ENCODE data around the gene NF2.
A peak's percentile ranks its signal among the peaks of the same experiment; 100 is the strongest.
"Not testable (repeated sequence)": the region's sequence is repeated elsewhere in the genome, so short reads cannot be mapped to it uniquely, and the experiment has no call there.

NF2 gene

DNA sequence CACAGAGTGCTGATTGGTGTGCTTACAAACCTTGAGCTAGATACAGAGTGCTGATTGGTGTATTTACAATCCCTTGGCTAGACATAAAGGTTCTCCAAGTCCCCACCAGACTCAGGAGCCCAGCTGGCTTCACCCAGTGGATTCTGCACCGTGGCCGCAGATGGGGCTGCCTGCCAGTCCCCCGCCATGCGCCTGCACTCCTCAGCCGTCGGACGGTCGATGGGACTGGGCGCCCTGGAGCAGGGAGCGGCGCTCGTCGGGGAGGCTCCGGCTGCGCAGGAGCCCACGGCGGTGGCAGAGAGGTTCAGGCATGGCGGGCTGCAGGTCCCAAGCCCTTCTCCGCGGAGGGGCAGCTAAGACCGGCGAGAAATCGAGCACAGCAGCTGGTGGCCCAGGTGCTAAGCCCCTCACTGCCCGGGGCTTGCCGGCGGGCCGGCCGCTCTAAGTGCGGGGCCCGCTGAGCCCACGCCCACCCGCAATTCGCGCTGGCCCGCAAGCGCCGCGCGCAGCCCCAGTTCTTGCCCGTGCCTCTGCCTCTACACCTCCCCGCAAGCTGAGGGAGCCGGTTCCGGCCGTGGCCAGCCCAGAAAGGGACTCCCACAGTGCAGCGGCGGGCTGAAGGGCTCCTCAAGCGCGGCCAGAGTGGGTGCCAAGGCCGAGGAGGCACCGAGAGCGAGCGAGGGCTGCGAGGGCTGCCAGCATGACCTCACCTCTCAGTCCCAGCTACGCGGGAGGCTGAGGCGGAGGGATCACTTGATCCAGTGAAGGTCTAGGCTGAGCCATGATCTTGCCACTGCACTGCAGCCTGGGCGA lies 5.4 kb upstream of the NF2 start:
- not testable (repeated sequence) for FAIRE-seq

DNA sequence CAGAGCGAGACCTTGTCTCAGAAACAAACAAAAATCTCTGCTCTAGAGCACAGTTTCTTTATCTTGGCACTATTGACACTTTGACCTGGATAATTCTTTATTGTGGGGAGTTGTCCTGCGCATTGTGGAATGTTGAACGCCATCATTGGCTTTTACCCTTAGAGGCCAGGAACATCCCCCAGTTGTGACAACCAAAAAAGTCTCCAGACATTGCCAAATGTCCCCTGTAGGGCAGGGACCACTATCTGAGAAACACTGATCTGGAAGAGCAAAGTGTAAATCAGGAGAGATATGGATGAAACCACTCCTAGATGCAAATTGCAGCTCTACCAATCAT lies 4.8 kb upstream of the NF2 start:
- FAIRE-seq = no peak

DNA sequence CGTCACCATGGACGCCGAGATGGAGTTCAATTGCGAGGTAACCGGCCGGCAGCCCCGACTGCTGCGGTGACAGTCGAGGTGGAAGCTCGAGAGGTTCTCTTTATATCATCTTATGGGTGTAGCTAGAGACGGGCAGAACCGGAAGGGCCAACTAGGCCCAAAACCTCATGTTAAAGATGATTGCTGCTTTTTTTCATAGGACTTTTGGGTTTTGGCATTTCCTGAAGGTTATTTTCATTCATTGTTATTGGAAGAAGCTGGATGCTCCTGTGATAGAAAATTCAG lies 585 bp downstream of the NF2 start:
- no peak for FAIRE-seq

DNA sequence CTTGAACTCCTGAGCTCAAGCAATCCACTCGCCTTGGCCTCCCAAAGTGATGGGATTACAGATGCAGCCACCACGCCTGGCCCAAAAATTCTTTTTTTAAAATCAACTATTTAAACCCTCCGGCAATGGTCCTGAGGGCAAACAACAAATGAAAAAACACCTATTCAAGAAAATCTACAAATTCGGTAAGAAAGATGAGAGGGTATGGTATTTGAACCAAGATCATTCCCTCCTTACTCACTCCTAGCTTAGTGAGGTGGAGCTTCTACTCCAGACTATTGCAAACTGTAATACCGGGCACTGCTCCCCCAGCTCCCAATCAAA lies 2.1 kb downstream of the NF2 start:
- FAIRE-seq = no peak

DNA sequence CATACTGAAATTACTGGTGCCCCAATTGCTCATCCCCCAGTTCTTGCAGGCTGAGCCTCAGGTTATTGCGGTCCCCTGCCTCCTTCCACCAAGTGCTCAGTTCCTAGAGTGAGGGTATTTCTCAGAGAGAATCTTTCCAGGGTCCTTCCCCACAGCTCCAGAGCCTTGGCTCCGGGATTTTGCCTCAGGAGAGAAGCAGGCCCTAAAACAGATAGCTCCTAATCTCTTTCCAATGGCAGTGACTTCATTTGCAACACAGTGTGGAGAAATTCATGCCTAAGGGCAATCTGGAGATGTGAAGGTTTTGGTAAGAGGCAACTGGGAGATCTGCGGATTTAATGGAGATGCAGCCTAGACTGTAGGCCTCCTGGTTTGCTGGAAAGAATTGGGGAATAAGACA lies 2.9 kb downstream of the NF2 start:
- no peak for FAIRE-seq

DNA sequence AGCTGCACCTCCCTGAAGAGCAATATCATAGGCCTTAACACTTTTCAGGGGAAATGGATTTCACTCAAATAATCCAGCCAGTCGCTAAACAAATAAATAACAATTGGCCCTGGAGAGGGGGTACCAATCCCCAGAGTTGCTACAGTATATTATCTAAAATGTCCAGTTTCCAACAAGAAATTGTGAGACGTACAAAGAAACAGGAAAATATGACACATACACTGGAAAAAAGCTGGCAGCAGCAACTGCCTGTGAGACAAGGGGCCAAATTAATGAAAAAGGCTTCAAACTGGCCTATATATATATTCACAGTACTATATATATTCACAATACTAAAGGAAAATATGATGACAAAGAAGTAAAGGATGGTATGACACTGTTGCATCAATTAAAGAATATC lies 4.0 kb downstream of the NF2 start:
- FAIRE-seq = no peak

DNA sequence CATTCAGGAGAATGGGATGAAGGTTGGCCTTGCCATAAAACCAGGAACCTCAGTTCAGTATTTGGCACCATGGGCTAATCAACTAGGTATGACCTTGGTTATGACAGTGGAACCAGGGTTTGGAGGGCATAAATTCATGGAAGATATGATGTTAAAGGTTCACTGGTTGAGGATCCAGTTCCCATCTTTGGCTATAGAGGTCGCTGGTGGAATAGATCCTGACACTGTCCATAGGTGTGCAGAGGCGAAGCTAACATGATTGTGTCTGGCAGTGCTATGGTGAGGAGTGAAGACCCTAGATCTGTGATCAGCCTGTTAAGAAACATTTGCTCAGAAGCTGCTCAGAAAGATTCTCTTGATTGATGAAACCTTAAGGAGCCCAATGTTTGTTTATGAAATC lies 5.7 kb downstream of the NF2 start:
- FAIRE-seq = no peak

DNA sequence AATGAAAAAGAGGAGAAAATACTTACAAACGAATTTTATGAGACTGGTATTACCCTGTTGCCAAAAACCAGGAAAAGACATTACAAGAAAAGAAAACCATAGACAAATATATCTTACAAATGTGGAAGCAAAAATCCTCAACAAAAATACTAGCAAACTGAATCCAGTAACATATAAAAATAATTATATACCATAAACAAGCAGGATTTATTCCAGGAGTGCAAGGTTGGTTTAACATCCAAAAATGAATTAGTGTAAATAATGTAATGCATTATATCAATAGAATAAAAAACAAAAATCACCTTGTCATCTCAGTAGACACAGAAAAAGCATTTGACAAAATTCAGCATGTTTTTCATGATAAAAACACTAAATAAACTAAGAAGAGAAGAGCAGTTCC lies 7.3 kb downstream of the NF2 start:
- no peak for FAIRE-seq

DNA sequence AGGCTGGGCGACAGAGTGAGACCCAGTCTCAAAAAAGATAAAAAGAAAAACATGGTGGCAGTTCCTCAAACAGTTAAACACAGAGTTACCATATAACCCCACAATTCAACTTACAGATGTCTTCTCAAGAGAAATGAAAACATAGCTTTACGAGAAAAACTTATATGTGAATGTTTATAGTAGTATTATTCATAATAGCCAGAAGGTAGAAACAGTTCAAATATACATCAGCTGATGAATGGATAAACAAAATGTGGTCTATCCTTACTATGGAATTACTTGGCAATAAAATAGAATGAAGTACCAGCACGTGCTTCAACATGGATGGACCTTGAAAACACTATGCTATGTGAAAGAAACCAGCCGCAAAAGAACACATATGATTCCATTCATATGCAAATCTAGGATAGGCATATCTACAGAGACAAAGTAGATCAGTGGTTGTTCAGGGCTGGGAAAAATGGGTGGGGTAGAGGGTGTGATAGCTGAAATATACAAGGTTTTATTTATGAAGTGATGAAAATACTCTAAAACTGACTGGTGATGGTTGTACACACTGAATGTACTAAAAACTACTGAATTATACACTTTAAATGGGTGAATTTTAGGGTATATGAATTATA lies 12.4 kb downstream of the NF2 start:
- no peak for FAIRE-seq

DNA sequence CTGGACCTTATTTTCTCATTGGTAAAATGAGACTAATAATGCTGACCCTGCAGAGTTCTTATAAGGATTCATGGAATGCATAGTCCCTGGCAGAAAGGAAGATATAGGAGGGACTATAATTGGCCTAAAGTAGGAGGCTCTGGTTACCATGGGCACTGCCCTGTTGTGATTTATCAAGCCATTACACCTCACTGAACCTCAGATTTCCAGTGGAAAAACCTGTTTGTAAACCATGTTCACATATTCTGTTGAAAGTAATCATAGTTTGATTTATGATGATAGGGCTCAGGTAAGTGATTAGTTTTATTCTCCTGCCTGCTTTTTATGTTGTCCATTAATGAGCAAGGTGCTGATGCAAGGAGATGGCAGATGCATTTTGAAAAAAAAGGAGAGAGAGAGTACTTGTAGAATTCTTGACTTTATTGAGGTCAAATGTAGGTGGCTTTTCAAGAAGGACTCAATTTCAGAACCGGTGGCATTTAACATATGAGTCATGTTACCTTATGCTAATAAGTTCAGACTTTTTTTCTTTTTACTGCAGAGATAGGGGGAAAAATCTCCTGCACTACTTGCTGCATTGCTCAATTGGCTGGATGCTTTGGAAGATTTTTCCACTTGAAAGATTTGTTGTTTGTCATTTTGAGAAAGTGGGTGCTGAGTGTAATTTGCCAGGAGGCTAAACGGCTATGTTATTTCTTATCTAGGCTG lies 14.6 kb downstream of the NF2 start:
- FAIRE-seq = no peak

DNA sequence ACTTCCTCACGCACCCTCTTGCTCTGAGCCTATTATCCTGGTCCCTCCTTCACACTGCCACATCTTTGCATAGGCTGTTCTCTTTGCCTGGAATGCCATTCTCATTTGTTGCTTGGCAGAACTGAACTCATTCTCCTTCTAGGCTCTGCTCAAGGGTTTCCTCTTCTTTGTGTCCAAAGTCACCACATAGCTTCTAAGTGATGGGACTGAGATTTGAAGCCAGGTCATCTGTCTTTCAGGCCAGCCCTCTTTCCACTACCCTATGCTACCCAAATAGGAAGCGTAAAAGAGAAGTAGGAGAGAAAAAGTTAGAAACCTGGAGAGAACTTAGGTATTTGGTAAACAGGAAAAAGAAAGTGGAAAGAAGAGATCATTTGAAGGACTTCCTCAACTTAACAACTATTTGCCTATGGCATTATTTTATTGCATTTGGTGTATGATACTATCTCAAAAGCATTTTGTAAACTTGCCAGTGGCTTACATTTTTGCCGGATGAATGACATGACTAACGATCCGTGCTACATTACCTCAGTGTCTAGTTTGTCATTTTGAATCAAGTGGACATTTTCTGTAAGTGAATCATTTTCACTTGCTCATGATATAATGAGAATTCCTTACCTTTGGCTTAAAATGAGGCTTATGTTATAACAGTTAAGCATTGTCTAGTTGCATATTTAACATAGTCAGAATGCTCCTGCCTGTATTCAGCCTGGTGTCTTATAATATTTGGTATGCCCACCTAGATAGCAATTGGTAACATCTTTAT lies 18.5 kb downstream of the NF2 start:
- no peak for FAIRE-seq

DNA sequence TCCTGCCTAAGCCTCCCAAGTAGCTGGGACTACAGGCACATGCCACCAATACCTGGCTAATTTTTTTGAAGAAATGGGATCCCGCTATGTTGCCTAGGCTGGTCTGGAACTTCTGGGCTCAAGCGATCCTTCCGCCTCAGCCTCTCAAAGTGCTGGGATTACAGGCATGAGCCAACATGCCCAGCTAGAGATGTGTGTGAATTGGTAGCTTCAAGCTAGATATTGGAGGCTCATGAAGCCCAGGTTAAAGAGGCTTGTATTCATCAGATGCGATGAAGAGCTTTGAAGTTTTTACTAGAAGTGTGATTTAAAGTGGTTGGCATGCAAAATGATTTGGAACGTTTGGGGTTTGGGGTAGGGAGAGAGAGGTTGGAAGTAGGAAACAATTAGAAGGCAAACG lies 19.6 kb downstream of the NF2 start:
- no peak for FAIRE-seq

DNA sequence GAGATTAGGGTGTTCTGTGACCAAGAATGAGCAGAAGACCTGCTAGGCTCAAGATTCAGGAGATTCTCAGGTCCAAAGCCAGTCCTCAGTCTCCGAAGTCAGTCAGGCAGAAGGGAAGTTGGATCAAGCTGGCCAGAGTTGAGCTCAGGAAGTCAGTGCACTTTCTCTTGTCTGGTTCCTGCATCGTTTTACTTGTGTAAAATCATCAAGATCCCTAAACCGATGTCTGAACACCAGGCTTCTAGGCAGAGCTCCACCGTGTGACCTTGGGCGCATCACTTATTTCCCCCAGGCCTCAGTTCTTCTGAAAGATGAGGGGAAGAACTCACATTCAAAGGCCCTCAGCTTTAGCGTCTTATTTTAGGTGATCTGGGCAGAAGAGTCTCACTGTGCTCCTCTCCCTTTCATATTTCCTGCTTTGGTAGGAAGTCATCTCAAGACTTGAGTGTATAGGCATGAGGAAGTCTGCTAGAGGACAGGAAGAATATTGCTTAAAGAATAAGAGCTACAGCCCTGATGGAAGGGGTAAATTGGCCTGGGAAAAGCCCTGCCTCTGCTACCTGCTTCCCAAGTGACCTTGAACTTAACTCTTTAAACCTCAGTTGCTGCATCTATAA lies 20.2 kb downstream of the NF2 start:
- FAIRE-seq = no peak

DNA sequence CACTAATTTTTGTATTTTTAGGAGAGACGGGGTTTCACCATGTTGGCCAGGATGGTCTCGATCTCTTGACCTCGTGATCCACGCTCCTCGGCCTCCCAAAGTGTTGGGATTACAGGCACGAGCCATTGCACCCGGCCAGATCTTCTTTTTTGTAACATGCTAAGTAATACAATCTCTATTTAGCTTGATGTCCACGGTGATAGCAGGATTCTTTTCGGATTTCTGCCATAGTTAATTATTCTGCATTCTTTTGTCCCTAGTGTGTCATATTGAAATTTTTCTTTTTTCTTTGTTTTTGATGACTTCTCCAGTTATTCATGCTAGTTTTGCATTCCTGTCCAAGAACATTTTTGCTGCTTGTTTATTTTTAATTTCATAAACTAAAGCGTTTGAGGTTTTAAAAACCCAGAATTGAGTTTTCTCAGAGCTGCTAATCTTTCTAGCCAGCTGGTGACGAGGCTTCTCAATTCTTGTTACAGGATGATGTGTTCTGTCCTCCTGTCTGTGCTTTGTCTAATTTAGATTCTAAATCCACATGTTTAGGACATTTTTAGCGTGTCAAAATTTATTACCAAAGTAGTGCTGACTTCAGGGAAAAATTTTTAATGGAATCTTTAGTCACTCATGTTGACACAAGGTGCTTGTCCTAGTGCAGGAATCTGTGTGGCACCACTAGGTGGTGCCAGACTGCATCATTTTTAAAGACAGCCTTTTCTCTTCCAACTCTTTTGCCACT lies 21.8 kb downstream of the NF2 start:
- peak; percentile 93 for FAIRE-seq

DNA sequence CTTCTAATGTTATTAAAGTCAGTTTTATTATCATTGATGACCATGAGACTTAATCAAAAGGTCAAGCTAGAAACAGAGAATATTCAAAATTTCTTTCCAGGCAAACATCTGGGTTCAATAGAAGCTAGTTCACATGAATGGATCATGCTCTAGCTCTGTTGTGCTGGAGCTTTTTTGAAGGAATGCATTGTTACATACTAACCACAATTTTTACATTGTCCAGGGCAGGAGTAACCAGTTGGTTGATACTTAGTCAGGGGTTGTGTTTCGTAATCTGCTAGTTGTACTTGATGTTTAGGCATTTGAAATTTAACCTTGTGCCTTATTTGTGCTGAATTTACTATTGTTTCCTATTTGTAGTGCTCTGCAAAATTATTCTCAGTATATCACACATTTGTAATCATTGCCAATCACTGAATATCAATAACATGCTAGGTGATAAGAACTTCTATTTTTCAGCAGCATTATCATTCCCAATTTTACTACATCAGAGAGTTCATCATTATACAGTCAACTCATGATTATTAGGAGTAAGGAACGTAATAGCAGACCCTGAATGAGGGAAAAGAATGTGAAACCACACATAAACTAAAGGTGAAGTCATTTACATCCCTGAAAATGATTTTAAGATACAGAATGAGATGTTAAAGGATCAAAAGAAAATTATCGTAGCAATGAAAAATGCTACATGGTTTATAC lies 23.2 kb downstream of the NF2 start:
- peak; percentile 75 for FAIRE-seq

DNA sequence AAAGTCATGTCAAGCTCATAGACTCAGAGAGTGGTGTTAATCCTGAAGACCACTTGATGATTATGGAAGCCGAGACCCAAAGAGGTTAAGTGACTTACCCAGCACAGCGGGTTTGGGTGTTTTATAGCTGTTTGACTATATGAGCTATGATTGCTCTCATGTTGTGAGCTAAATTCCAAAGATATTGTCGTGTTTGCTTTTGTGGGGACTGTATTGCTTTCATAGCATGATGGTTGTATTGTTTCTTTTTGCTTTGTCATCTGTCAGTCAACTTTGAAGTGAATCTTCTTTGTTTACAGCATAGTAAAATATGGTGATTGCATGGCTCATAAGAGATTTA lies 23.7 kb downstream of the NF2 start:
- FAIRE-seq = no peak

DNA sequence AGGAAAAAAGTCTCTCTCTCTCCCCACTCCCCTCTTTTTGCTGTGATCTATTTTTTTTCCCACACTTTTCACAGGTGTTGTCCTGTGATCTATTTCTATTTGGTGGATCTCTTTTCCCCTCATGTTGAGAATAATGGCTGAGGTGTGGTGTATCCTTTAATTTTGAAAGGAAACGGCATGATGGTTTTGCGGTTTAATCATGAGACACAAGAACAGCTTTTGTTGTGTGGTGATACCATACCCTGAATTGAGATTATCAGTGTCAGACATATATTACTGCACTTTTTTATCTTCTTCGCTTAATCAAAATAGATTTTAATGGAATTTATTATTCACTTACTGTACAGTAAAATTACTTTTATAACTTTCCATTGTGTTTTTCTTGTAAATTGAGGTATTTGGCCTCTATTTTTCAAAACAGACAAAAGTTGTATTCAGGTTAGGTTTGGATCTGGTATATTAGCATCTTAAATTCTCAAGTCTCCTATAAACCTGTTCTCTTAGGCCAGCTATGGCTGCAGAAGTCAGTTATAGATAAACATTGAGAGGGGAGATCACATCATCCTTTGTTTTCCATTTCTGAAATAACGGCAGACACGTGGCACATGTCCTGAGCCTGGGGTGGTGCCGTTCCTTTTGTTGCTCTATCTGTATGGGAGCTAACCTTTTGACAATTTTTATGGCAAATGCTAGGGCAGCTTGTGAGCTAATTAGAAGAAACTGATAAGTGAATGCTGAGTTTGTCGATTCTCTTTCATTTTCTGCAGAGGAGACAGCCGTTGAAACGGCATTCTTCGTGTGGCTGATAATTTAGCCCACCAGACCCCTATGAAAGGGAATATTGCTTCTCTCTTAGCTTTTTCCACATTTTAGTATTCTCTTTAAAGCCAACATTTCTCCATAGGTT lies 25.8 kb downstream of the NF2 start:
- no peak for FAIRE-seq

DNA sequence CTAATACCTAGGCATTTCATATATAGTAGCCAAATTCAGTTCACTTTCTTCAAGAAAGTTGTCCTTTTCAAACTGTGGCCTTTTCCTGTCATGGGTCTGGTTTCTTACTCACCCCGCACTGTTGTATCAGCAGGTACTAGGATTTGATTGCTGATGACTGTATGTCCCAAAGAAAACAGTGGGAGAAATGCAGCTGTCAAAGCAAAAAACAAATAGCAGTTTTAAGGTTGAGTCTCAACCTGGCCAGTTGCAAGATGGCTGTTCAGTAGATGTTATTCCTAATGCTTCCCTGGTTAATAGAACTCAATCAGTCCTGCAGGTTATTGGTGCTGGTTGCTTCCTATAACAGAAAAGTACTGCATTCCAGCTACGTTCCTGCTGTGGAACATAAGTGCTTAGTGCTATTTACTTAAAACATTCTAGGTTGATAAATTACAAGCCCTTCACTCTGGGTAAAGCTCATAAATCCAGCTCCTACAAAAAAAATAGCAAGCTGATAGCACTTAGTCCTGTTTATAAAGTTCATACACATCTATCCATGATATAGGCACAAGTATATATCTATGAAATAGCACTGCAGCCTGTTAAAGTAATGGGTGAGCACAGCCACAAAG lies 26.6 kb downstream of the NF2 start:
- FAIRE-seq = no peak

DNA sequence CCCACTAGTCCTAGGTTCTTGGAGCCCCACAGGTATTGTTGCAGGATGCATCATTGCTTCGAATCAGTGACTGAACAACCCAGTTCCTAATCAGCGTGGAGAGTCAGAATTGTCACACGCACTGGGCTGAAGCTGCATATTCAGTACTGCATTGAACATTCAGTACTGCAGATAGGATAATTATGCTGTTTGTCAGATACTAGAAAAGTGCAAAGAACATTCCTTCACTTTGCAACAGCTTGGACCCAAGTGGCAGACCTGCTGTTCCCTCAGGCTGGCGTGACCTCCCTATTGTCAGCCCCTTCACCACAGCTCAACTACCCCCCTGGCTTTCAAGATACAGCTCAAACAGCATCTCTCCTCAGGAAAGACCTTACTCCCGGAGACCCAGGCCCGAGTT lies 27.6 kb downstream of the NF2 start:
- FAIRE-seq = no peak

DNA sequence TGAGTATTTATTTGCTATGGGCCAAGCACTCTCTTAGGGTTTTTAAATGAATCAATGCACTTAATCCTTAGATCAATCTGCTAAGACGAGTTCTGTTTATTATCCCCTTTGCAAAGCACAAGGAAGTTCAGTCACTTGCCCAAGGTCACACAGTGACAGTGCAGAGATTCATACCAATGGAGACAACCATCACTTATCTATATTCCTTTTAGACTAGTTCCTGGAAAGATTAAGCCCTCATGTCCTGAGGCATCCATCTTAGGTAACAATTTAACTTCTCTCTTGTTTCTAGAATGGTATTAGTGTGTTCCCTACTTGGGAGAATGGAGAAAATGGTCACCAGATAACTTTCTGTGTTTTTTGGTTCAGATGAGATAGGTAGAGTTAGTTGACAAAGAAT lies 28.3 kb downstream of the NF2 start:
- FAIRE-seq = no peak

DNA sequence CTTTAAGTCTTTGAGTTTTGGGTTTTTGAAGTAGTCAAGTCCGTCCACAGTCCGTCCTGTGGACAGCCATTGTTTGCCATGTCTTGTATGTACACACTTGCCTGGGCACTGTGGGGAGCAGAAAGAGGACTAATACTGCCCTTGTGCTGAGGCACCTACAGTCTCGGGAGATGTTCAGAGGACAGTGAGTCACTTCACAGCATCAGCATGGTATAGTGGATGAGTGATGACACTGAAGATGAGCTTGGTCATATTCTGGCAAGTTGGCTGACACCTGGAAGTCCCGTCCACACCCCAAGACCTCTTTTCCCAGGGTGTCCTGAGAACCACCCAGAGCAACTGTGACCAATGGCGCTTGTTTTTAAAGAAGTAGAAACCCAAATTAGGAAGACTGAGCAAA lies 29.2 kb downstream of the NF2 start:
- no peak for FAIRE-seq
